HG02885 (cell line): ENCODE measurements around the gene PDE4B.
A peak's percentile ranks its signal among the peaks of the same experiment; 100 is the strongest.
"Not testable (repeated sequence)": the region's sequence is repeated elsewhere in the genome, so short reads cannot be mapped to it uniquely, and the experiment has no call there.

ENCODE experiments used
- ATAC-seq: cut with Tn5 transposase; IDR thresholded peaks from one replicate; pipeline ENCODE4 v1.9.1; 2021; ENCODE audit warnings: mild to moderate bottlenecking; ENCODE audit not compliant: unreplicated experiment, poor library complexity

The PDE4B gene

DNA sequence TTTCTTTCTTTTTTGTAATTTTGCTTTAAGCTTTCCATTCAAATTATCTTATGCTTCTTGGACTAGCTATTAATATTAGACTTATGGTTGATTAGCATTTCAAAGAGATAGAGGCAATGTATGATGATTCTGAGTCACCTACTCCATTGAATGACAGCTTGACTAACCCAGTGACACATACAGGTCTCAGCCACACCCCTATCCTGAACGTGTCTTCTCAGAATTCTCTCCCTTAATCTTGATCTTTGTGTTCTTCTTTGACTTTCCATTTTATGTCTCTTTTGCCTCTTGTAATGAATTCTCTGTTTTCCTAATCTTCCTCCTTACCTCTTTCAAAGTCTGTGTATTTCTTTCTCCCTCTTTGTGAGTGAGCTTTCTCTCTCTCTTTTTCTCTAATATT lies 241.1 kb downstream of the PDE4B start:
- ATAC-seq, result no peak

DNA sequence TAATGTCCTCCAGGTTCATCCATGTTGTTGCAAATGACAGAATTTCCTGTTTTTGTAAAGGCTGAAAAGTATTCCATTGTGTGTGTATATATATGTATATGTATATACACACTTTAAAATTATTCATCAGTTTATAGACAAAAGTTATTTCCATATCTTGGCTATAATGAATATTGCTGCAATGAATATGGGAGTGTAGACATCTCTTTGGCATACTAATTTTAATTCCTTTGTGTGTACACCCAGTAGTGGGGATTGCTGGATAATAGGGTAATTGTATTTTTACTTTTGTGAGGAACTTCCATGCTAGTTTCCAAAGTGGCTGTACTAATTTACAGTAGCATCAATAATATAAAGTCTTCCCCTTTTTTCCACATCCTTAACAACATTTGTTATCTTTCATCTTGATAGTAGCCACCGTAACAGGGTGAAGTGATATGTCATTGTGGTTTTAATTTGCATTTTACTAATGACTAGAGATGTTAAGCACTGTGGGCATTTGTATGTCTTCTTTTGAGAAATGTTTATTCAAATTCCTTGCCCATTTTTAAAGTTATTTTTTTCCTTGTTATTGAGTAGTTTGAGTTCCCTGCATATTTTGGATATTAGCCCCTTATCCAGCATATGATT lies 243.0 kb downstream of the PDE4B start:
- ATAC-seq, result no peak

DNA sequence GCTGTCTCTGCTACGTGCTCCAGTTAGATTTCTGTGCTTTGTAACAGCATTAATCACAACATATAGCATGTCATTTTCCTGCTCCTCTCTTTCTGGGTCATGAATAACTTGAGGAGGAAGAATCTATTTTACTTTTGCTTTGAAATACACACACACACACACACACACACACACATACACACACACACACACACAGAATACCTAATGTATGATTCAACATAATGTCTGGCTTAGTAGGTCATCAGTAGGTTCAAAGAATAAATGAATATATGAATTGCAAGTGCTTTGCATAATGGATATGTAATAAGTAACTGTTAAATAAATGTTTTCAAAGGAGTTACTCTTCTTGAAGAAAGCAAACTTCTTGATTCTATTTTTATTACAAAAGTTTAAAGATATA lies 249.0 kb downstream of the PDE4B start:
- no peak for ATAC-seq

DNA sequence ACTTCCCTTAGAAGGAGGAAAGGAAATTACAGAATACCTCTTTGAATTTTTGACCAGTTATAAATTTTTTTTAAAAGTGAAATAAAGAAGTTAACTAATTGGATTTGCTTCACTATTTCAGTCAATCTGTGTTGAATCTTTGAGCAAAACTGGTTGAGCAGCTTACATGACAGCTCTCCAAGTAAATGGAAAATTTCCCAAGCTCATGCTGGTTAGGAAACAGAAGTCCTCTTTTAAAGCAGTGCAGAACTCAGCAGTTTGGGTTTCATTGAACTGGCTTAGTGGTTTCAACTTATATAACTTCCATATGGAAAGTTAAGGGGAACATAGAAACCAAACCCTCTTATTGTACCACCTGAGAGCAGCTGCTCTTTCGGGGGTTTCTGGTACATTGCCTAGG lies 250.5 kb downstream of the PDE4B start:
- ATAC-seq, result no peak

DNA sequence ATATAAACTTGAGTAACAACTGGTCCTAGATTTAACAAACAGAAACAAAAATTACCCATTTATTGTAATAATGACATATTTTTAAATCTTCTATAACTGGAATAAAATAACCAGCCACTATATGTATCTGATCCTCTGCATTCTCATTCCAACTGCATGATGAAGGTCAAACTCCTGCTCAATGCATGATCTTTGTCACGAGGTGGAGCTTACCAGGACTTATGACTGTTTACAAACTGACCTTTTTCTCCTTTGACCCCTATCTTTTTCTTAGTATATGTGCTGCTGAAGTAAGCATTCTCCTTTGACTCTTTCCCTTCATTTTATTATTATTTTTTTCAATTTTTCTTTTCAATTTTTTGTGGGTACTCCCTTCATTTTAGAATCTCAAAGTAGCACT lies 252.2 kb downstream of the PDE4B start:
- no peak for ATAC-seq

DNA sequence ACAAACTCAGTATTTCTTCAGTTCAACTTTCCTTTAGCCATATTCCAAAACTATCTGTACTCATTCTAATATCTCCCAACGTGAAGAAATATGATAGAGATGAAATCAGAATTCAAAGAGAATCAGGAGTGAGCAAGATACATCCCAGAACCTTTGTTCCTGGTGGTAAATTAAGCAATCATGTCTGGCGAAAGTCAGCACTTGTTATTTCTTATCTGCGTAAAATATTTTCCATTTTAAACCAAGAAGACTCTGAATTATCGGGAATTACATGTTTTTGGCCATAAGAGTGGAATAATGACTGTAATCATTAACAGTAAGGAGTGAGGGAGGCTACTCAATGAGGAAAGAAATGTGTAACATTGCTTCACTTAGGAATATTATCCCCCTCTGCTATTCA lies 253.7 kb downstream of the PDE4B start:
- ATAC-seq, result no peak

DNA sequence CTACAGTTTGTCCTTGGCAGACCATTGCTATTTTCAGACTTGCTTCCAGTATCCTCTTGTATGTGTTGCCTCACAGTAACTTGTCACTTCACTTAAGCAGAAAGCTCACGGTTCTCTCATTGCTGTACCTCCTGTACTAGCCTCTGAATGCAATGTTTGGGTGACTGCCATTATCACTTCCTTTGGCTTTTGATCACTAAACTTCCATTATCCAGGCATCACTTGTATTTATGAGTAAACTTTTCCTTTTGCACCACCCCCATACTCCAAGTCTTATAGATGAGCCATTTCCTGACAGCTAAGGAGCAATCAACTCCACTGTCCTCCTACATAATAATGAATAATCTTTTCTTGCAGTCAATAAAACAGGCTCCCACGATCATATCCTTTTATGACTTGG lies 255.3 kb downstream of the PDE4B start:
- ATAC-seq, result no peak

DNA sequence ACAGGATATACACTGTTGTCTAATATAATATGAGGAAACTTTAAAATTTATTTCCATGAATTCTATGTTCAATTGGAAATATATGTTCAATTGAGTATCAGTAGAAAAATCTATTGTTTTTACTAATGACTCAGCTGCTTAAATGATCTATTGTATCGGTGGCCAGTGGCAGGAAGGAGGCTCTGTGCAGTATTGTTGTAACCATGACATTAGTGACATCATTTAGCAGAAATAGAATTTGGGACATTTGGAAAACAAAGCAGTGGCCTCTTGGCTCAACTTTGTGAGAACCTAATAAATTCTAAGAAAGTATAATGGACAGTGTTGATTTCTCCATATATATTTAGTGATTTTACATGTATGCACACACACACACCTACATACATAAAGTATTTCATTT lies 257.4 kb downstream of the PDE4B start:
- no peak for ATAC-seq

DNA sequence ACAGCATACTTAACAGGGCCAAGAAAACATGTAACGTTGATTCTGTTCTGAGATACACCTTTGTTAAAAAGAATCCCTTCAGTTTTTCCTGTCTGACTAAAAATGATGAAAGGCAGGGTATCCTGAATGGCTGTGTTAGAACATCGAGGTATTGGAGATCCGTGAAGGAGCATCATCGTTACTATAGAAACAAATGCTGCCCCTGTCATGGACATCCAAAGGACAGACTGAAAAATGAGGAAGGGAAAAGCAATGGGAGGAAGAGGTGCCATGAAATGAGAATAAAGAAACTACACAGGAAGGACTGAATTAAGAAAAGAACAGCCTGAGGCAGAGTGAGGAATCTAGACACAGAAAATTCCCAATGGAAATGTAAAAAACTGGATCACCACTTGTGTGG lies 257.9 kb downstream of the PDE4B start:
- ATAC-seq, result no peak

DNA sequence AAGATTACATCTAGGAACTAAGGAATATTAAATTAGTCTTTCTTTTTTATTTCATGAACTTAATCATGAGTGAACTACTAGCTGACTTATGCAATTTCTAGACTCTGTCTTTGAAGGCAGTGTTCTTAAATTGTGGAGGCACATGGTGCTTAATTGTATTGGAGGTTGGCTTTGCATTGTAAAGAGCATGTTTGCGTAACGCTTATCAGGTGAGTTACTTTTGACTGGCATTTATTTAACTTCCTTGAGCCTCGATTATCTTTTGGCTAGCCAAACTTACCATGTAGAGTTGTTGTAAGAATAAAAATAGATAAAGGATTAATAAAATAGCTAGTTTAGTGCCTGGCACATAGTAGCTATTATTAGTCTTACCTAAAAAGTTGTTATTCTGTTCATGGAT lies 262.4 kb downstream of the PDE4B start:
- ATAC-seq, result no peak

DNA sequence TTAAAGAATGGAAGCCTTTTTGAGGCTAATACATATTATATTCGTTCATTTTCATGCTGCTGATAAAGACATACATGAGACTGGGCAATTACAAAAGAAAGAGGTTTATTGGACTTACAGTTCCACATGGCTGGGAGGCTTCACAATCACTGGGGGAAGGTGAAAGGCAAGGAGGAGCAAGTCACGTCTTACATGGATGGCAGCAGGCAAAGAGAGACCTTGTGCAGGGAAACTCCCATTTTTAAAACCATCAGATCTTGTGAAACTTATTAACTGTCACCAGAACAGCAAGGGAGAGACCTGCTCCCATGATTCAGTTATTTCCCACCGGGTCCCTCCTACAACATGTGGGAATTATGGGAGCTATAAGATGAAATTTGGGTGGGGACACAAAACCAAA lies 264.8 kb downstream of the PDE4B start:
- not testable (repeated sequence) for ATAC-seq

DNA sequence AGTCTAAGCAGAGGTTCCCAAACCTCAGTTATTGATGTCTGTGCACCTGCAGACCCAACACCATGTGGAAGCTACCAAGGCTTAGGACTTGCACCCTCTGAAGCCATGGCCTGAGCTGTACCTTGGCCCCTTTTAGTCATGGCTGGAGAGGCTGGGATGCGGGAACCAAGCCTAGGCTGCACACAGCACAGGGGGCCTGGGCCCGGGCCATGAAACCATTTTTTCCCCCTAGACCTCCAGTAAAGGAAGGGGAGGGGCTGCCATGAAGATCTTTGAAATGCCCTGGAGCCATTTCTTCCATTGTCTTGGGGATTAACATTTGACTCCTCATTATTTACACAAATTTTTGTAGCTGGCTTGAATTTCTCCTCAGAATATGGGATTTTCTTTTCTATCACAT lies 265.9 kb downstream of the PDE4B start:
- no peak for ATAC-seq

DNA sequence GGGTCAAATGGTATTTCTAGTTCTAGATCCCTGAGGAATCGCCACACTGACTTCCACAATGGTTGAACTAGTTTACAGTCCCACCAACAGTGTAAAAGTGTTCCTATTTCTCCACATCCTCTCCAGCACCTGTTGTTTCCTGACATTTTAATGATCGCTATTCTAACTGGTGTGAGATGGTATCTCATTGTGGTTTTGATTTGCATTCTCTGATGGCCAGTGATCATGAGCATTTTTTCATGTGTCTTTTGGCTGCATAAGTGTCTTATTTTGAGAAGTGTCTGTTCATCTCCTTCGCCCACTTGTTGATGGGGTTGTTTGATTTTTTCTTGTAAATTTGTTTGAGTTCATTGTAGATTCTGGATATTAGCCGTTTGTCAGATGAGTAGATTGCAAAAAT lies 274.5 kb downstream of the PDE4B start:
- not testable (repeated sequence) for ATAC-seq

DNA sequence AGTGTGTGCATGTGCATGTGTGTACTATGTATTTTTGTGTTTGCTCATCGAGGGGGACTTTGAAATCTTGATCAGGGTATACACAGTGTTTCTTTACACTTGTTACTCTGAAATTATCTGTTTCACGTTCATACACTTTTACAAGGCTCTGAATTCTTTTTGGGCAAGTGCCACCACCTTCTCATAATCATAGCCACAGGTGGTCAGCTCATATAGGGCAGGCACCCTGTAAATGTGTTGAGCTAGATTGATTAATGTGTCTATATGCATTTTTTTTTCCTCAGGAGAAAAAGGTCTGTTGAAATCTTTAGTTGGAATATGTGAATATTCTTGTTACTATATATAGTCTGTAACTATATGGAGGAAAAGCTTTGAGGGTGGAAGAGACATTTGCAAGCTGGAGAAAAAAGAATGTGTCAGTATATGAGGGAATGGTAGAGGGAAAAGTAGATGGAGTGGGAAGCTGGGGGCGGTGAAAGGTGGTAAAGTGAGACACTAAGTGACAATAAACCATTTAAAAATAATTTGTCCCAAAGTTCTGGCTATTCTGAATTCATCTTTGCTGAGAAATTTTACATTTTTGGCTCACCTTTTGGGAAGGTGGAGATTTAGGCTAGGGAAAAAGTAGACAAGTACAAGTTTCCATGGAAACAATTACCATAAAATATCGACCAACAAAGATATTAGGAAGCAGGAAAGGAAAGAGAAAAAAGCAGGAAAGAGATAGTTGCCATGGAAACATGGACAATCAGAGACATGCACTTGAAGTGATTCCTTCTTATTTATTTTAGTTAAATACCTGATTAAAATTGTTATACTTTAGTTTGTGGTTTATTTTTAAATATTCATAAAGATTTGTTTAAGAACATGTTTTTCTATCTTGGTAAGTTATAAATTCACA lies 277.5 kb downstream of the PDE4B start:
- no peak for ATAC-seq

DNA sequence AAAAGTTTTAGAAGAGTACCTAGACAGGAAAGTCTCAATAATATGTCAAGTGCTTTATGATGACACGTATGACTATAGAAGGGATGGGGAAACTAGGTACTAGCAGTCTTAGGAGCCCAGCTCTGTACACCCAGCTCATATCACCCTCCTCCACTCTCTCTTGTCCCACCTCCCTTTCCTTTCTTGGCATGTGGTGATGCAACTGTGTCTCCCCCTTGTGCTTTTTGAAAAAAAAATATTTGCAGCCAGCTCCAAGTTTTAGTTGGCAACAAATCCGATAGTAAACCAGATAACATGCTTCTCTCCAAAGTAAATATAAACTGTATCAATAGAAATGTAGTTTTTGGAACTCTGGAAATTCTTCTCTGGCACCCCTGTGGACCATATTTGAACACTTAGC lies 280.7 kb downstream of the PDE4B start:
- ATAC-seq, result no peak

DNA sequence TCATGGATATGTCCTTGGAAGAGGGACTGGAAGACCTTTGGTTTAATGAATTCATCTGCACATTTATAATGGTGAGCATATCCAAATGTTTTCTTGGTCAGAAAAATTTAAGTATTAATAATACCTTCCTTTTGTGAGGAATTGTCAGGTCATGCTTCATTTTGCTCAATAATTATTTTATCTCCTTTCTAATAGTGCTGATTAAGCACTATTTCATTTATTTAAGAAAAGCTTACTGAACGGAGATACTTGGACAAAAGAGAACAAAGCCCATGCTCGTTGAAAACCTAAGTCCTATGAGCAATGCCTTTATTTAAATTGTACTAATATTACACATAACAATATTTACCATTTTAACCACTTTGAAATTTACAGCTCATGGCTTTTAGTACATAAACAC lies 281.5 kb downstream of the PDE4B start:
- no peak for ATAC-seq

DNA sequence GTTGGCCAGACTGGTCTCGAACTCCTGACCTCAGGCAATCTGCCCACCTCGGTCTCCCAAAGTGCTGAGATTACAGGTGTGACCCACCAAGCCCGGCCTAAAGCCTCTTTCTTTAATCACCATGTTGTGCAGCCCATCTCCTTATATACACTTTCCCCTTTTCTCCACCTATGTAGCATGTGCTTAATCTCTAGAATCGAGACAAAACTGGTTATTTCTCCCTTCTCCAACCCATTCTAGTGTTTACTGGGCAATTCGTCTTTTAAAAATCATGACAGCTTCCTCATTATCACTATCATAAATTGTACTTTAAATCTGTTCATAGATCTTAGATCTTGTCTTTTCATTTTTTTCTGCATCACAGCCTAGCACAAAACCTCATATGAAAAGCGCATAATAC lies 285.7 kb downstream of the PDE4B start:
- no peak for ATAC-seq

DNA sequence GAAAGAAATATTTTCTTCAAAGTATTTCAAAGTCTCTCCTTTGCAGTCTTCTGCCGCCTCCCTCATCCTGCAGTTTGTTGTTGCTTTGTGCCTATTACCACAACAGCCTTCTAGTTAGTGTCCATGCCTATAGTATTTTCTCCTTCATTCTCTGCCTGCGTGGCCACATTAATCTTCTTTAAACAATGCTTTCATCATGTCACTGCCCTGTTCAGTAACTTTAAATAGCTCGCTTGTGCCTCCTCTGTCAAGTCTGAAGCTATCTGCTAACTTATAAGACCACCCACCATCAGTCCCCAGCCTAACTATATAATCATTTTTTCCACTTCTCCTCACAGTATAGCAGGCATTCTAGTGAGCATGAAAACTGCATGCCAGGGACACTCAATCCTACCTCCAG lies 290.3 kb downstream of the PDE4B start:
- no peak for ATAC-seq

DNA sequence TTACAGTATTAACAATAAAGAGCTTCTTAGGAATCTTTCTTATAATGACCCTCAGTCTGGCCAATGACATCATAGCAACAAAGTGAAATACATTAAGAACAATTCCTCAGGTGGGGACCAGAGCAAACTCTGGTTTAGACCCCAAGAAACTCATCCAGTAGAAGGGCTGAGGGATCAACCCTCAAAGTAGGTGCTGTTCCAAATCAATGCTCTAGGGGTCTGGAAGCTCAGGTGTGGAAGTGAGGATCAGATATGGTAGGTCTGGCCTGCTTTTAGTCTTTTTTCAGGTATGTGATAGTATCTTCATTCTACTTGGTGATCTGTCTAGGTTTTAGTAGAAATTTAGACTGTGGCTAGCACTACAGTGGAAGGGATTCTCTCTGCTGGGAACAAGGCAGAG lies 291.7 kb downstream of the PDE4B start:
- ATAC-seq, result peak; percentile 37

DNA sequence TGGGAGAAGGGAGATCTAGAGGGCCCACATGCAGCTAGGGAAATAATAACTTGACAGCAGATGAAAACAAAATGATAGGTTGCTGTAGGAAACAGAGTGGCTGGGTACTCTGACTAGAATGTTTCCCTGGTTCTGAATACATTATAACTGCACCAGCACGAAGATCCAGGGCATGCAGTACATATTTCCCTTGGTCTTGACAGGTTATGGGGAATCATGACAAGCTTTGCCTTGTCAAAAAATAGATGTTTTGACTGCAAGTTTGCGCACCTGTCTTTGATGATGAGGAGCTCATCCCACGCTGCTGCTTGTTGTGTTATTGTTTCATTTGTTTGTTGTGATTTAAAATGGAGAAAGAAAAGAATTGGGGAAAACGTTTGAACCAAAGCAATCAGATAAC lies 292.9 kb downstream of the PDE4B start:
- no peak for ATAC-seq

DNA sequence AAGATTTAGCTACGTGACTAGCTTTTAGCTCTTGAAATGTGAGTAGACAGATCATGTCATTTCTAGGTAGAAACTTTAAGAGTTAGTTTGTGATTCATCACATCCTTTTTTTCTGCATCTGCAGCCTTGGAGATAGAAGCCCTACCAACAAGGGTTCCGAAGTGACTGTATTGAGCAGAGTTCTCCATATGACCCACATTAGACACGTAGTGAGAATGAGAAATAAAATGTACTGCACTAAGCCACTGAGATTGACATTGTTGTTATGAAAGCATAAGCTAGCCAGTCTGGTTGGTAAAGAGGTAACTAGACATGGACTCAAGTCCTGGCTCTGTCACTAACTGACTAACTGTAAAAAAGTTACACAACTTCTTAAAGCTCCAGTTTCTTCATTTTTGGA lies 296.1 kb downstream of the PDE4B start:
- no peak for ATAC-seq

DNA sequence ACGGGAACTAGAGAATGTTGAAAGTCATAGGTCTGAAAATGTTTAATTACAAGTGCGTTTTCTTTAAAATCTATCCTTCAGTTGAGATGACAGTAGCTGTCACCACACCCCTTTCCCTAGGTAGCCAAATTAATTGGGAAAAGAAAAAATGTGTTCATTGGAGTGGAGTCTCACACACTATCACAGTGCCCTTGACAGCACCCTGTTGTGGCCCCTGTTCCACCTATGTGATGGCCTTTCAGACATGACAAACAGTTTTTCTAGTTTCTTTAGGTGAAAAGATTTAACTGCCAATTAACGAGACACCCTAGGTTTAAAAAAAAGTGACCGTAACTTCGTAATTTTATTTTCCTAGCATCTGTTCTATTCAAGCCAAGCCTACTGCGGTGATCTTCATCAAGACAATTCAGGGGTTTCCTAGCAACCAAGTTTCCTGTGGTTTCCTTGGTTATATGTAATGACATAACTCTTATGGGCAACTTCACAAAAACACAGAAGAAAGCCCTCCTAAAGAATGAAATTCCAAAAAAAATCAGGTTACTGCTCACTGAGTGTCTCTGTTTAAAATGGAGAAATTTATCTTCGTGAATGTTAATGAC lies 298.3 kb downstream of the PDE4B start:
- ATAC-seq, result no peak
